ENCODE results near the gene PRKCQ. TPM values are rescaled to one million over a fixed set of nuclear protein-coding genes. Genes with fewer than 3 reads are reported as not detected.

The PRKCQ gene
- total and polyA plus RNA-seq, 2 of the 4 experiments (the other 2 are of a cell fraction) = under 0.01 to 0.03 TPM

DNA sequence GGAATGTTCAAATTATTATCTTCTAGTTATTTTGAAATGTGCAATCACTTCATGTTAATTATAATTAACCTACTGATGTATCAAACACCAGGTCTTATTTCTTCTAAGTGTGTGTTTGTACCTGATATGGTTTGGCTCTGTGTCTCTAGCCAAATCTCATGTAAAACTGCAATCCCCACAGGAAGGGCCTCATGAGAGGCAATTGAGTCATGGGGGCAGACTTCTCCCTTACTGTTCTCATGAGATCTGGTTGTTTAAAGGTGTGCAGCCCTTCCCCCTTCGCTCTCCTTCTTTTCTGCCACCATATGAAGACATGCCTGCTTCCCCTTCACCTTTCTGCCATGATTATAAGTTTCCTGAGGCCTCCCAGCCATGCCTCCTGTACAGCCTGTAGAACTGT lies 18.6 kb upstream of the PRKCQ start:
- Histone ChIP-seq H2BK20ac (ENCODE audit: low read depth, low read length) (no peak overlapping the region), H3K23ac (ENCODE audit: low read depth, low read length) (no peak overlapping the region), H4K8ac (ENCODE audit: low read depth in 2 of 2, low read length in 2 of 2) (no peak overlapping the region), H3K4ac (ENCODE audit: low read depth, low read length) (no peak overlapping the region), H3K4me2 (ENCODE audit: low read depth, low read length) (no peak overlapping the region), H2BK120ac (ENCODE audit: low read depth, low read length) (no peak overlapping the region), H4K20me1 (ENCODE audit: insufficient read depth, low read length) (no peaks in the 10 kb centered on the region), H3K27me3 (ENCODE audit: control insufficient read depth, insufficient read depth, low read length) (no peaks in the 10 kb centered on the region), H3K4me3 (ENCODE audit: insufficient read depth, low read depth, low read length) (no peak overlapping the region), H2BK5ac (ENCODE audit: low read depth, low read length, poor library complexity, severe bottlenecking) (no peak overlapping the region), H3K36me3 (ENCODE audit: control insufficient read depth, insufficient read depth, low read length) (no peaks in the 10 kb centered on the region), H3K4me1 (ENCODE audit: control insufficient read depth, insufficient read depth, low read length) (no peaks in the 10 kb centered on the region), H2AK9ac (replicated peaks; ENCODE audit: low read depth, low read length, poor library complexity) (no peak overlapping the region), H4K91ac (ENCODE audit: insufficient read depth, low read depth, low read length) (no peak overlapping the region), H2BK15ac (ENCODE audit: low read depth, low read length) (no peak overlapping the region), H4K5ac (ENCODE audit: low read depth, low read length) (no peak overlapping the region), H3K27ac (ENCODE audit: insufficient read depth, low read length) (no peak overlapping the region), H2AK5ac (ENCODE audit: low read depth, low read length) (no peak overlapping the region), H3K9me3 (ENCODE audit: control insufficient read depth, insufficient read depth, low read length) (no peaks in the 10 kb centered on the region), H3K18ac (ENCODE audit: low read depth, low read length) (no peak overlapping the region), H2AFZ (replicated peaks; ENCODE audit: low read length, poor library complexity) (no peak overlapping the region), H3K56ac (ENCODE audit: extremely low read depth, insufficient read depth, low read length) (no peak overlapping the region), H3K9me1 (ENCODE audit: insufficient read depth, low read length) (no peaks in the 10 kb centered on the region), H3K14ac (replicated peaks; ENCODE audit: low read depth, low read length) (no peak overlapping the region), H3K9ac (ENCODE audit: low read depth, low read length) (no peak overlapping the region), H3K79me1 (ENCODE audit: low read depth in 1 of 2, low read length in 2 of 2) (no peaks in the 10 kb centered on the region)
- ATAC-seq (ENCODE audit: low read depth) (no peak), DNase-seq (no peak)
- POLR2A ChIA-PET (ENCODE audit: unreplicated experiment) = no interaction called here
- BruUV-seq (replicated peaks) = no TSS peak
- WGBS, 2 experiments (ENCODE audit: extremely low coverage in 2 of 2, insufficient read length in 1 of 2) = no CpG with 5 or more reads among the region's 1 CpG
- intact Hi-C loops (cut with micrococcal nuclease) (no loop called here), dilution Hi-C loops (cut with HindIII; ENCODE audit: low sequenced_read_pairs, unreplicated experiment) (no loop called here), in situ Hi-C loops (cut with MboI; ENCODE audit: low sequenced_read_pairs) (no loop called here)
- TF ChIP-seq, protein P1, sequence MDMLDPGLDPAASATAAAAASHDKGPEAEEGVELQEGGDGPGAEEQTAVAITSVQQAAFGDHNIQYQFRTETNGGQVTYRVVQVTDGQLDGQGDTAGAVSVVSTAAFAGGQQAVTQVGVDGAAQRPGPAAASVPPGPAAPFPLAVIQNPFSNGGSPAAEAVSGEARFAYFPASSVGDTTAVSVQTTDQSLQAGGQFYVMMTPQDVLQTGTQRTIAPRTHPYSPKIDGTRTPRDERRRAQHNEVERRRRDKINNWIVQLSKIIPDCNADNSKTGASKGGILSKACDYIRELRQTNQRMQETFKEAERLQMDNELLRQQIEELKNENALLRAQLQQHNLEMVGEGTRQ (IDR thresholded peaks at IDR 0.05; ENCODE audit: low read depth, low read length) = no peak
- TF ChIP-seq MAFK (IDR thresholded peaks at IDR 0.05; ENCODE audit: low read depth, low read length) = no peak
- TF ChIP-seq MAZ (IDR thresholded peaks at IDR 0.05; ENCODE audit: borderline replicate concordance, low read depth, low read length) = no peak
- no peak for TF ChIP-seq NFE2L2 (IDR thresholded peaks at IDR 0.05; ENCODE audit: low read depth, low read length)
- TF ChIP-seq RAD21 (IDR thresholded peaks at IDR 0.05; ENCODE audit: low read length) = no peak
- TF ChIP-seq, protein P2, sequence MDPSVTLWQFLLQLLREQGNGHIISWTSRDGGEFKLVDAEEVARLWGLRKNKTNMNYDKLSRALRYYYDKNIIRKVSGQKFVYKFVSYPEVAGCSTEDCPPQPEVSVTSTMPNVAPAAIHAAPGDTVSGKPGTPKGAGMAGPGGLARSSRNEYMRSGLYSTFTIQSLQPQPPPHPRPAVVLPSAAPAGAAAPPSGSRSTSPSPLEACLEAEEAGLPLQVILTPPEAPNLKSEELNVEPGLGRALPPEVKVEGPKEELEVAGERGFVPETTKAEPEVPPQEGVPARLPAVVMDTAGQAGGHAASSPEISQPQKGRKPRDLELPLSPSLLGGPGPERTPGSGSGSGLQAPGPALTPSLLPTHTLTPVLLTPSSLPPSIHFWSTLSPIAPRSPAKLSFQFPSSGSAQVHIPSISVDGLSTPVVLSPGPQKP (IDR thresholded peaks at IDR 0.05; ENCODE audit: borderline replicate concordance, low read depth, low read length) = no peak
- TF ChIP-seq RCOR1 (IDR thresholded peaks at IDR 0.05; ENCODE audit: insufficient replicate concordance, low read length) = no peak
- no peak for TF ChIP-seq SMC3 (IDR thresholded peaks at IDR 0.05; ENCODE audit: low read depth, low read length)
- no peak for TF ChIP-seq MXI1 (IDR thresholded peaks at IDR 0.05; ENCODE audit: borderline replicate concordance, low read depth, low read length)
- TF ChIP-seq BHLHE40 (IDR thresholded peaks at IDR 0.05; ENCODE audit: low read depth, low read length) = no peak
- TF ChIP-seq, protein P3, sequence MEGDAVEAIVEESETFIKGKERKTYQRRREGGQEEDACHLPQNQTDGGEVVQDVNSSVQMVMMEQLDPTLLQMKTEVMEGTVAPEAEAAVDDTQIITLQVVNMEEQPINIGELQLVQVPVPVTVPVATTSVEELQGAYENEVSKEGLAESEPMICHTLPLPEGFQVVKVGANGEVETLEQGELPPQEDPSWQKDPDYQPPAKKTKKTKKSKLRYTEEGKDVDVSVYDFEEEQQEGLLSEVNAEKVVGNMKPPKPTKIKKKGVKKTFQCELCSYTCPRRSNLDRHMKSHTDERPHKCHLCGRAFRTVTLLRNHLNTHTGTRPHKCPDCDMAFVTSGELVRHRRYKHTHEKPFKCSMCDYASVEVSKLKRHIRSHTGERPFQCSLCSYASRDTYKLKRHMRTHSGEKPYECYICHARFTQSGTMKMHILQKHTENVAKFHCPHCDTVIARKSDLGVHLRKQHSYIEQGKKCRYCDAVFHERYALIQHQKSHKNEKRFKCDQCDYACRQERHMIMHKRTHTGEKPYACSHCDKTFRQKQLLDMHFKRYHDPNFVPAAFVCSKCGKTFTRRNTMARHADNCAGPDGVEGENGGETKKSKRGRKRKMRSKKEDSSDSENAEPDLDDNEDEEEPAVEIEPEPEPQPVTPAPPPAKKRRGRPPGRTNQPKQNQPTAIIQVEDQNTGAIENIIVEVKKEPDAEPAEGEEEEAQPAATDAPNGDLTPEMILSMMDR (conservative IDR thresholded peaks at IDR 0.05; ENCODE audit: low read depth, low read length) = no peak
- no peak for TF ChIP-seq POLR2A (IDR thresholded peaks at IDR 0.05; ENCODE audit: low read depth, low read length)
- CTCF ChIA-PET = no interaction called here
